Measurements from ENCODE around the gene PRDX5. TPM values are rescaled to one million over a fixed set of nuclear protein-coding genes. Genes with fewer than 3 reads are reported as not detected.

The PRDX5 gene
- total and polyA plus RNA-seq, 4 donors: 66.8 to 201 (median 135) TPM

GRCh38 chr11:64353715-64354506, 36.0 kb downstream of the PRDX5 start:
- 67% methylated on average over 20 of the region's 20 CpGs for whole genome bisulfite sequencing
- TF ChIP-seq HNF4A (conservative IDR thresholded peaks at IDR 0.05) (peak; percentile 58 to 70), TAF1 (conservative IDR thresholded peaks at IDR 0.05) (no peak), REST (IDR thresholded peaks at IDR 0.05) (no peak), FOXA1 (IDR thresholded peaks at IDR 0.05) (no peak), RXRA (IDR thresholded peaks at IDR 0.05) (peak in 1 of 2 donors; percentile 65), NR2F2 (IDR thresholded peaks at IDR 0.05) (peak; percentile 64), RAD21 (IDR thresholded peaks at IDR 0.05) (no peak)

GRCh38 chr11:64355078-64355940, 37.4 kb downstream of the PRDX5 start:
- Histone ChIP-seq H3K4me1 (ENCODE audit: control insufficient read depth in 4 of 4, insufficient read depth in 4 of 4, low read length in 3 of 4) (peaks cover 9 to 38% (median 23%) of the 10 kb centered on the region in 4 donors), H3K36me3 (ENCODE audit: control insufficient read depth in 4 of 4, insufficient read depth in 3 of 4, low read depth in 1 of 4, low read length in 3 of 4) (no peaks in the 10 kb centered on the region), H3K27ac (ENCODE audit: low read depth in 1 of 2, low read length in 2 of 2) (peak overlapping the region; percentile 9 to 54), H3K27me3 (ENCODE audit: control insufficient read depth in 4 of 4, insufficient read depth in 4 of 4, low read length in 3 of 4) (no peaks in the 10 kb centered on the region), H3K4me3 (ENCODE audit: low read depth in 1 of 3, low read length in 3 of 3) (peak overlapping the region in 1 of 3 donors; percentile 35), H3K9me3 (ENCODE audit: control insufficient read depth in 4 of 4, low read length in 3 of 4) (no peaks in the 10 kb centered on the region), H3K9ac (ENCODE audit: low read depth in 1 of 2, low read length in 2 of 2) (peak overlapping the region in 1 of 2 donors; percentile 11)
- DNase-seq (ENCODE audit: low spot score): peak; percentile 72
- 19% methylated on average over 23 of the region's 23 CpGs for WGBS
- peak in 1 of 2 donors; percentile 12 for TF ChIP-seq HNF4A (conservative IDR thresholded peaks at IDR 0.05)
- no peak for TF ChIP-seq REST (IDR thresholded peaks at IDR 0.05)
- TF ChIP-seq JUND (IDR thresholded peaks at IDR 0.05): peak in 1 of 2 donors; percentile 81
- TF ChIP-seq RAD21 (IDR thresholded peaks at IDR 0.05): peak; percentile 85 to 86
- TF ChIP-seq, protein P1, sequence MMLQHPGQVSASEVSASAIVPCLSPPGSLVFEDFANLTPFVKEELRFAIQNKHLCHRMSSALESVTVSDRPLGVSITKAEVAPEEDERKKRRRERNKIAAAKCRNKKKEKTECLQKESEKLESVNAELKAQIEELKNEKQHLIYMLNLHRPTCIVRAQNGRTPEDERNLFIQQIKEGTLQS (IDR thresholded peaks at IDR 0.05): peak; percentile 77
- no peak for TF ChIP-seq SP1 (IDR thresholded peaks at IDR 0.05)
- TF ChIP-seq CTCF (IDR thresholded peaks at IDR 0.05; ENCODE audit: low read depth, low read length, missing input control): peak; percentile 59
- TF ChIP-seq FOXA1 (IDR thresholded peaks at IDR 0.05): no peak
- TF ChIP-seq NR2F2 (IDR thresholded peaks at IDR 0.05): peak; percentile 42
- TF ChIP-seq, protein P2, sequence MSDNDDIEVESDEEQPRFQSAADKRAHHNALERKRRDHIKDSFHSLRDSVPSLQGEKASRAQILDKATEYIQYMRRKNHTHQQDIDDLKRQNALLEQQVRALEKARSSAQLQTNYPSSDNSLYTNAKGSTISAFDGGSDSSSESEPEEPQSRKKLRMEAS (IDR thresholded peaks at IDR 0.05): no peak
- TF ChIP-seq HNF4G (IDR thresholded peaks at IDR 0.05): no peak
- no peak for TF ChIP-seq ZBTB33 (IDR thresholded peaks at IDR 0.05)
- TF ChIP-seq TAF1 (conservative IDR thresholded peaks at IDR 0.05): no peak
- peak in 1 of 2 donors; percentile 41 for TF ChIP-seq GABPA (IDR thresholded peaks at IDR 0.05 in 1 of 2, conservative IDR thresholded peaks at IDR 0.05 in 1 of 2)
- no peak for TF ChIP-seq FOXA2 (IDR thresholded peaks at IDR 0.05)
- TF ChIP-seq EGR1 (IDR thresholded peaks at IDR 0.05; ENCODE audit: low read depth in 2 of 2): no peak
- TF ChIP-seq YY1 (IDR thresholded peaks at IDR 0.05): no peak

More at GRCh38 chr11:64353715-64354506, 36.0 kb downstream of the PRDX5 start:
- no peak for DNase-seq (ENCODE audit: low spot score)
- H3K27ac ChIP-seq (ENCODE audit: low read depth in 1 of 2, low read length in 2 of 2): no peak overlapping the region
- no peaks in the 10 kb centered on the region for H3K36me3 ChIP-seq (ENCODE audit: control insufficient read depth in 4 of 4, insufficient read depth in 3 of 4, low read depth in 1 of 4, low read length in 3 of 4)
- peaks cover 4 to 26% (median 18%) of the 10 kb centered on the region in 4 donors for H3K4me1 ChIP-seq (ENCODE audit: control insufficient read depth in 4 of 4, insufficient read depth in 4 of 4, low read length in 3 of 4)
- no peaks in the 10 kb centered on the region for H3K9me3 ChIP-seq (ENCODE audit: control insufficient read depth in 4 of 4, low read length in 3 of 4)
- no peak overlapping the region for H3K9ac ChIP-seq (ENCODE audit: low read depth in 1 of 2, low read length in 2 of 2)
- H3K4me3 ChIP-seq (ENCODE audit: low read depth in 1 of 3, low read length in 3 of 3): no peak overlapping the region
- H3K27me3 ChIP-seq (ENCODE audit: control insufficient read depth in 4 of 4, insufficient read depth in 4 of 4, low read length in 3 of 4): no peaks in the 10 kb centered on the region
